H9 (cell line): ENCODE data around the gene DHRS2. TPM values are rescaled to one million over a fixed set of nuclear protein-coding genes. Genes with fewer than 3 reads are reported as not detected.

Source experiments
- DNase-seq: peaks from one replicate; pipeline ENCODE4 v3.0.0-alpha.2; 2017
- H2AFZ ChIP-seq: one replicate; pipeline ENCODE4 v1.6.1; 2013; ENCODE audit warnings: mild to moderate bottlenecking, low read length, control low read depth, moderate library complexity
- H2AK5ac ChIP-seq: 2 replicates; pipeline ENCODE4 v1.6.1; 2013; ENCODE audit warnings: low read length, control low read depth, mixed read lengths; ENCODE audit not compliant: insufficient read length
- H2BK120ac ChIP-seq: one replicate; pipeline ENCODE4 v1.6.1; 2013; ENCODE audit warnings: low read depth, mild to moderate bottlenecking, low read length, control low read depth, inconsistent platforms; ENCODE audit not compliant: poor library complexity, severe bottlenecking
- H2BK12ac ChIP-seq: 2 replicates; pipeline ENCODE4 v1.6.1; 2013; ENCODE audit warnings: low read length, control low read depth, mixed read lengths, low read depth; ENCODE audit not compliant: insufficient read length
- H2BK15ac ChIP-seq: 2 replicates; pipeline ENCODE4 v1.6.1; 2013; ENCODE audit warnings: low read depth, low read length, control low read depth
- H2BK20ac ChIP-seq: one replicate; pipeline ENCODE4 v1.6.1; 2013; ENCODE audit warnings: low read depth, mild to moderate bottlenecking, low read length, control low read depth, inconsistent platforms; ENCODE audit not compliant: poor library complexity, severe bottlenecking
- H2BK5ac ChIP-seq: 2 replicates; pipeline ENCODE4 v1.6.1; 2013; ENCODE audit warnings: low read length, control low read depth, mixed read lengths; ENCODE audit not compliant: insufficient read length
- H3K14ac ChIP-seq: 2 replicates; pipeline ENCODE4 v1.6.1; 2013; ENCODE audit warnings: low read length, control low read depth; ENCODE audit not compliant: insufficient read depth
- H3K18ac ChIP-seq: 2 replicates; pipeline ENCODE4 v1.6.1; 2013; ENCODE audit warnings: low read depth, mild to moderate bottlenecking, mixed read lengths, low read length, control low read depth; ENCODE audit not compliant: insufficient read length
- H3K23ac ChIP-seq: 2 replicates; pipeline ENCODE4 v1.6.1; 2013; ENCODE audit warnings: low read length, control low read depth, mixed read lengths, low read depth; ENCODE audit not compliant: insufficient read length
- H3K23me2 ChIP-seq: 2 replicates; pipeline ENCODE4 v1.6.1; 2013; ENCODE audit warnings: low read depth, mild to moderate bottlenecking, mixed read lengths, low read length, control low read depth; ENCODE audit not compliant: insufficient read length, poor library complexity, severe bottlenecking
- H3K27ac ChIP-seq: 2 replicates; pipeline ENCODE4 v1.5.1; 2013; ENCODE audit warnings: low read length, control low read depth, mixed read lengths, low read depth; ENCODE audit not compliant: insufficient read length
- H3K27me3 ChIP-seq: 2 replicates; pipeline ENCODE4 v1.6.1; 2013; ENCODE audit warnings: low read length, control low read depth, inconsistent platforms; ENCODE audit not compliant: insufficient read depth
- H3K4ac ChIP-seq: 2 replicates; pipeline ENCODE4 v1.6.1; 2013; ENCODE audit warnings: low read depth, mild to moderate bottlenecking, control low read depth, inconsistent platforms, low read length, moderate library complexity
- H3K4me1 ChIP-seq: 2 replicates; pipeline ENCODE4 v1.6.1; 2013; ENCODE audit warnings: low read length, control low read depth, inconsistent platforms; ENCODE audit not compliant: insufficient read depth
- H3K4me2 ChIP-seq: 2 replicates; pipeline ENCODE4 v1.6.1; 2013; ENCODE audit warnings: low read length, control low read depth, mixed read lengths; ENCODE audit not compliant: insufficient read length, insufficient read depth
- H3K56ac ChIP-seq: 2 replicates; pipeline ENCODE4 v1.6.1; 2013; ENCODE audit warnings: low read depth, mild to moderate bottlenecking, mixed read lengths, low read length, control low read depth; ENCODE audit not compliant: insufficient read length
- H3K79me1 ChIP-seq: 2 replicates; pipeline ENCODE4 v1.6.1; 2013; ENCODE audit warnings: low read depth, mild to moderate bottlenecking, moderate library complexity, low read length, control low read depth, inconsistent platforms; ENCODE audit not compliant: insufficient read depth, poor library complexity, severe bottlenecking
- H3K79me2 ChIP-seq: 2 replicates; pipeline ENCODE4 v1.6.1; 2013; ENCODE audit warnings: low read length, control low read depth, inconsistent platforms; ENCODE audit not compliant: insufficient read depth
- H3K9ac ChIP-seq: 2 replicates; pipeline ENCODE4 v1.6.1; 2013; ENCODE audit warnings: low read length, control low read depth, mixed read lengths; ENCODE audit not compliant: insufficient read length; ENCODE audit errors: extremely low read depth
- H3K9me3 ChIP-seq: one replicate; pipeline ENCODE4 v1.6.1; 2013; ENCODE audit warnings: low read depth, low read length, inconsistent platforms; ENCODE audit not compliant: control insufficient read depth
- H3T11ph ChIP-seq: one replicate; pipeline ENCODE4 v1.6.1; 2013; ENCODE audit warnings: mild to moderate bottlenecking, low read length, control low read depth, inconsistent platforms
- H4K20me1 ChIP-seq: one replicate; pipeline ENCODE4 v1.6.1; 2013; ENCODE audit not compliant: control insufficient read depth, insufficient read length, insufficient read depth
- H4K5ac ChIP-seq: 2 replicates; pipeline ENCODE4 v1.6.1; 2013; ENCODE audit warnings: low read depth, mild to moderate bottlenecking, mixed read lengths, low read length, control low read depth; ENCODE audit not compliant: insufficient read length
- H4K8ac ChIP-seq: replicated peaks from 2 replicates; pipeline ENCODE4 v1.6.1; 2013; ENCODE audit warnings: low read length, control low read depth, mixed read lengths, low read depth; ENCODE audit not compliant: insufficient read length
- H4K91ac ChIP-seq: 2 replicates; pipeline ENCODE4 v1.6.1; 2013; ENCODE audit warnings: low read depth, mild to moderate bottlenecking, moderate library complexity, mixed read lengths, low read length, control low read depth; ENCODE audit not compliant: insufficient read length
- H3K27ac Mint-ChIP-seq, 3 experiments: 2 replicates in 2 of 3; 3 replicates in 1 of 3; pipeline ENCODE4 v1.8.0; 2020 to 2021; ENCODE audit warnings: mixed read lengths in 3 of 3, mild to moderate bottlenecking in 1 of 3, moderate library complexity in 1 of 3
- H3K27me3 Mint-ChIP-seq: 2 replicates; pipeline ENCODE4 v1.8.0; 2021; ENCODE audit warnings: low read depth, mild to moderate bottlenecking, moderate library complexity, mixed read lengths
- H3K36me3 Mint-ChIP-seq, 3 experiments: 2 replicates in 2 of 3; 3 replicates in 1 of 3; pipeline ENCODE4 v1.8.0; 2020 to 2021; ENCODE audit warnings: low read depth in 3 of 3, mixed read lengths in 3 of 3; ENCODE audit not compliant: insufficient read depth in 1 of 3
- H3K4me1 Mint-ChIP-seq, 2 experiments: 2 replicates each; pipeline ENCODE4 v1.8.0; 2020; ENCODE audit warnings: mixed read lengths in 2 of 2
- H3K4me3 Mint-ChIP-seq, 2 experiments: 2 replicates in 1 of 2; 3 replicates in 1 of 2; pipeline ENCODE4 v1.8.0; 2020 to 2021; ENCODE audit warnings: mild to moderate bottlenecking in 2 of 2, mixed read lengths in 2 of 2, moderate library complexity in 1 of 2
- H3K9me3 Mint-ChIP-seq, 2 experiments: 2 replicates in 1 of 2; 3 replicates in 1 of 2; pipeline ENCODE4 v1.8.0; 2020; ENCODE audit warnings: mild to moderate bottlenecking in 2 of 2, mixed read lengths in 2 of 2, moderate library complexity in 1 of 2
- CTCF ChIP-seq: fragments of 200-600 bp; sonication (generic); conservative IDR thresholded peaks from 3 replicates; pipeline ENCODE4 v1.8.0; 2021; ENCODE audit warnings: antibody characterized with exemption, mild to moderate bottlenecking
- WGBS: extraction: QIAGEN DNeasy Blood & Tissue Kit; methylation state at CpG from one replicate; pipeline ENCODE4 v1.1.7; 2013; ENCODE audit warnings: missing lambda C conversion rate, low lambda C conversion rate, mixed read lengths; ENCODE audit not compliant: insufficient read length; ENCODE audit errors: extremely low coverage; 5-methylcytosine and 5-hydroxymethylcytosine counted together
- total RNA-seq: library from RNA; stranded (reverse); gene quantifications from 2 replicates; pipeline ENCODE4 v1.2.1, GENCODE V29; 2021

DHRS2 gene
- total RNA-seq, 1 experiment from 2014 or later: 0.66 TPM

GRCh38 chr14:23621932-23622730, 14.0 kb upstream of the DHRS2 start:
- no peak for TF ChIP-seq CTCF
- Histone ChIP-seq H3K79me2 (no peaks in the 10 kb centered on the region), H2AFZ (no peak overlapping the region), H3K4me2 (no peak overlapping the region), H3K4me1 (no peaks in the 10 kb centered on the region), H2BK12ac (no peak overlapping the region), H2BK15ac (no peak overlapping the region), H3K18ac (no peak overlapping the region), H2AK5ac (no peak overlapping the region), H3K23me2 (no peaks in the 10 kb centered on the region), H3K4ac (no peak overlapping the region), H3K79me1 (no peaks in the 10 kb centered on the region), H4K91ac (no peak overlapping the region), H3K27me3 (no peaks in the 10 kb centered on the region), H3K23ac (no peak overlapping the region), H3K56ac (no peak overlapping the region), H3K14ac (no peak overlapping the region), H4K20me1 (no peaks in the 10 kb centered on the region), H3K27ac (no peak overlapping the region), H3K9me3 (peaks cover 25% of the 10 kb centered on the region), H2BK5ac (no peak overlapping the region), H2BK20ac (no peak overlapping the region), H3T11ph (no peak overlapping the region), H4K5ac (no peak overlapping the region), H4K8ac (no peak overlapping the region), H3K9ac (no peak overlapping the region), H2BK120ac (no peak overlapping the region)
- no peak for DNase-seq
- peaks cover 5% of the 10 kb centered on the region for H3K27me3 Mint-ChIP-seq
- H3K4me3 Mint-ChIP-seq: no peak overlapping the region
- H3K27ac Mint-ChIP-seq: no peak overlapping the region
- H3K4me1 Mint-ChIP-seq: no peaks in the 10 kb centered on the region
- WGBS: no CpG with 5 or more reads among the region's 4 CpGs
- peaks cover 0 to 17% (median 0%) of the 10 kb centered on the region in 3 experiments; a peak in 4 of 7 replicates for H3K36me3 Mint-ChIP-seq
- H3K9me3 Mint-ChIP-seq: peaks cover 40 to 75% of the 10 kb centered on the region in 2 experiments
